Erythroblast (primary cell): ENCODE results near the gene CLK3.

Experiments used
- DNase-seq, 2 experiments: peaks; one replicate each; lab custom pipeline; 2025; lab: John Stamatoyannopoulos, UW
- GATA1 ChIP-seq: IDR thresholded peaks from 2 replicates; pipeline ENCODE4 v1.6.1; 2011; ENCODE audit warnings: low read depth, mild to moderate bottlenecking, control low read depth, low read length, moderate library complexity
- POLR2A ChIP-seq: IDR thresholded peaks from 2 replicates; pipeline ENCODE4 v1.6.1; 2011; ENCODE audit warnings: mild to moderate bottlenecking, low read length

Gene CLK3

DNA sequence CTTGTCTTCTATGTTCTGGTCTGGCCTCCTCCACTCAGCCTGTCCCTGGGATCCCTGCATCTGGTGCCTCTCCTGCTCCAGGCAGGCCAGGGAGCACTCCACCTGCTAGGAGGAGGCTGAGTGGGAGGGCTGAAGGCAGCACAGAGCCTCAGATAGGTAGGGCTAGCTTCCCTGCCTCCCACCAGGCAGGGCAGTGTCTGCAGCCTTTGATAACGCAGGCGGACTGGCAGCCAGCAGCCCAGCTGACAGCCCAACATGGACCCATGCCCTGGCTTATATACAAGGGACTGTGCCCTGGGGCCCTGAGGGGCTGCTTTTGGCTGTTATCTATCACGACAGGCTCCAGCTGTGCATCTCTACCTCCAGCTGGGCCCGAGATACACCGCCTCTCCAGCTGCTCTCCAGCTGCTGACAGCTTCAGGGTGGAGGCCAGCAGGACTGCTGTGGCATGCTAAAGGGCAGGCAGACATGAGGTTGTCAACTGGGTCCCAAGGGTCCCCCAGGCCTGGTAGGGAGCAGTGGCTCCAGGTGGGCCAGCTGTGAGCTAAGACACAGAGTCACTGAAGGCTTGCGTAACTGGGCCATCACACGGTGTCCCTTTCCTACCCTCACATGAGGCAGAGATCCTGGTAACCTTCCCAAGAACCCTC is 5.2 kb upstream of the CLK3 start:
- peak; percentile 99 for TF ChIP-seq GATA1
- TF ChIP-seq POLR2A = peak; percentile 87
- DNase-seq = peak; percentile 99 to 100

DNA sequence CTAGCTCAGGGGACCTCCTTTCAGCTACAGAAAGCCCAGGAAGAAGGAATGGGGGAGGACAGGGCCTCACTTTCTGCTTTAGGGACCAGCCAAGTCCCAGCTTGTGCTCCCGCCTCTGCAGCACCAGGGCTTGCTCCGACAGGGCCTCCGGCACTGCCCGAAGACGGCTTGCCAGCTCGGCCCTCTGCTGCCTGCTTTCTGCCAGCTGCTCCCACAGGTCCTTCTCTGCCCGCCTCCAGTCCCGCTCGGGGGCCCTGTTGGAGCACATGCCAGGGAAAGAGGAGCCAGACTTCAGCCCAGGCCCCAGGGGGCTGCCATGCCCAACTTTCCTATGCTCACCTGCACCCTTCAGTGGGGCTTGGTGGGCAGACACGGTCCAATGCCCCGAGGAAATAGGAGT is 4.3 kb upstream of the CLK3 start:
- DNase-seq = no peak
- TF ChIP-seq POLR2A (no peak), GATA1 (no peak)

DNA sequence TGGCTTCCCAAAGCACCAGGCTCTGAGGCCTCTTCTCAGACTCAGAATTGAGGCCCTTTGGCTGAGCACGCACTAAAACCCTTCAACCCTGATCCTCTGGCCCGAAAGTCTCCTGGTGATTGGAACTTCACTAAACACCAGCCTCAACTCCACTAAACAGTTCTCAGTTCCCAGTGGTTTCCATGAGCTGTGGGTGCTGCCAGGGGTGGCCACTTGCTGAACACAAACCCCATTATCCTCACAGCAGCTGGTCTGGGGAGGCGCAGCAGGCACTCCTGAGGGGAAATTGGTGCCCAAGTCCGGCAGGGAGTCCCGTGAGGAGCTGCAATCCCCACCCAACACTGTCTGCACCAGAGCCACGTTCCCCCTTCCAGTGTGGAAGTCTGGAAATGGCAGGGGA is 3.8 kb upstream of the CLK3 start:
- DNase-seq = peak in 1 of 2 experiments; percentile 37
- TF ChIP-seq GATA1 (no peak), POLR2A (no peak)

DNA sequence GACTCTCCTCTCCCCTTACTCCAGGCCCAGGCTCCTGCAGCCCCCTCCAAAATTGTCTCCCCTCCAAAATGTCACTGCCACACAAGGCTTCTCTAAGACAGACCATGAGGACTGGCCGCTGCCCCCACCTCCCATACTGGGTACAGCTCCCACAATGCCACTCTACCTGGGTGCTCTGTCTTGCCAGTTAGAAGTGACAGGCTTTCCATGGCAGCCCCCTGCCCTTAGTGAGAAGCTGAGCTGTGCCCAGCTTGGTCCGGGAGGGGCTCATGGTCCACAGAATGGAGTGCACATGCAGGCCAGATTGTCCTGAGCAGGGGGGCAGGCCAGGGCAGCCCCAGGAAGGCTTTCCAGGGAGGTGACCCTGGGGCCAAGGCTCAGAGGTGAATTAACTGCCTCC is 3.0 kb upstream of the CLK3 start:
- DNase-seq = no peak
- TF ChIP-seq POLR2A (no peak), GATA1 (no peak)

DNA sequence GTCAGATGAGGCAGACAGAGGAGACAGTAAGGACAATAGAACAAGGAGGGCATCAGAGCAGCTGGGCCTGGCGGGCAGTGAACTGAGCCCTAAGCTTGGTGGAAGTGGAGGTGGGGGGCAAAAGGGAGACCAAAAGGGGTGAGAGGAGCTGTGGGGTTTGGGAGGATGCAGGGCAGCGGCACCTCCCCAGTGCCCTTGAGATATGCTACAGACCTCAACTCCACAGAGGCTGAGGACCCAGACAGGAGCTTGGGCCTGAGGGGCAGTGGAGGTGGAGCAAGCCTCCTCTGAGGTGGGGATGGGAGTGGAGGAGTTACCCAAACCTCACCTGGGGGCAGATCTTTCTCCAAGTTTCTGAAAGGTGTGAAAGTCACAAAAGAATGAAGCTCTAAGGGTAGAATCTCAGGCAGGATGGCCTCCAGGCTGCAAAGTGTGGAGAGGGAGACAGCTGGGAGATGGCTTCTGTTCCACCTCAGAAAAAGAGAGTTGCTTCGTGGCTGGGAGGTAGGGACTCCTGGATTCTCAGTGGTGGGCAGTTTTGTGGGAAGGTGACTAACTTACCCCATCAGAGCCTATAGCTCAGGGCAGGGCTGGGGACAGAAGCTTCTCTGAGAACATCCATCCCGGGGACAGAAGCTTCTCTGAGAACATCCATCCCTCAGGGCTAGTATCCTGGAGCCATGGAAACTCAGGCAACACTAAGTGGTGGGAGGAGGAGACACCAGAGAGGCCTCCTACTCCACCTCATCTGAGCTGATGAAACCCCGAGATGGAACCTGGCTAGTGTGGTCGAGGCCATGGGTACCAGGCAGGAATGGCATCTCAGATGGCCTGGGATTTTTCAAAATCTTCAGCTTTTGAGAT is 2.3 kb upstream of the CLK3 start:
- DNase-seq = peak in 1 of 2 experiments; percentile 52
- no peak for TF ChIP-seq POLR2A
- TF ChIP-seq GATA1 = no peak

DNA sequence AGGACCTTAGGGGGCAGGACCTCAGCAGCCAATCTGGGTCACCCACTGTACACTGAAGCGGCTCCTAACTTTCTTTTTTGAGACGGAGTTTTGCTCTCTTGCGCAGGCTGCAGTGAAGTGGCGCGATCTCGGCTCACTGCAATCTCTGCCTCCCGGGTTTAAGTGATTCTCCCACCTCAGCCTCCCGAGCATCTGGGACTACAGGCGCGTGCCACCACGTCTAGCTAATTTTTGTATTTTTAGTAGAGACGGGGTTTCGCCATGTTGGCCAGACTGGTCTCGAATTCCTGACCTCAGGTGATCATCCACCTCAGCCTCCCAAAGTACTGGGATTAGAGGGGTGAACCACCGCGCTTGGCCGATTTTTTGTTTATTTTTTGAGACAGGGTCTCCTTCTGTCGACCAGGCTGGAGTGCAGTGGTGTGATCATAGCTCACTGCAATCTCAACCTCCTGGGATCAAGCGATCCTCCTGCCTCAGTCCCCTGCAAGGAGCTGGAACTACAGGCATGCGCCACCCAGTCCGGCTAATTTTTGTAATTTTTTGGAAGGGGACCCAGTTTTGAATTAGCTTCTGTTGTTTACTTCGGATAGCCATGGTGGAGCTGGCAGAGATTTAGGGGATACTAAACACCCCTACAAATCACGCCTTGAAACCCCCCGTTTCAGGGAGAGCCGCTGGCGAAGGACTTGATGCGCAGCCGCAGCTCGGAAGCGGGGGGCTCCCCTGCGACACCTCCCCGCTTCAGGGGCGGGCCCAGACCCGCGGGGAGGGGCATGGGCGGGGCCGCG is 1.5 kb upstream of the CLK3 start:
- no peak for DNase-seq
- TF ChIP-seq GATA1 (no peak), POLR2A (no peak)

DNA sequence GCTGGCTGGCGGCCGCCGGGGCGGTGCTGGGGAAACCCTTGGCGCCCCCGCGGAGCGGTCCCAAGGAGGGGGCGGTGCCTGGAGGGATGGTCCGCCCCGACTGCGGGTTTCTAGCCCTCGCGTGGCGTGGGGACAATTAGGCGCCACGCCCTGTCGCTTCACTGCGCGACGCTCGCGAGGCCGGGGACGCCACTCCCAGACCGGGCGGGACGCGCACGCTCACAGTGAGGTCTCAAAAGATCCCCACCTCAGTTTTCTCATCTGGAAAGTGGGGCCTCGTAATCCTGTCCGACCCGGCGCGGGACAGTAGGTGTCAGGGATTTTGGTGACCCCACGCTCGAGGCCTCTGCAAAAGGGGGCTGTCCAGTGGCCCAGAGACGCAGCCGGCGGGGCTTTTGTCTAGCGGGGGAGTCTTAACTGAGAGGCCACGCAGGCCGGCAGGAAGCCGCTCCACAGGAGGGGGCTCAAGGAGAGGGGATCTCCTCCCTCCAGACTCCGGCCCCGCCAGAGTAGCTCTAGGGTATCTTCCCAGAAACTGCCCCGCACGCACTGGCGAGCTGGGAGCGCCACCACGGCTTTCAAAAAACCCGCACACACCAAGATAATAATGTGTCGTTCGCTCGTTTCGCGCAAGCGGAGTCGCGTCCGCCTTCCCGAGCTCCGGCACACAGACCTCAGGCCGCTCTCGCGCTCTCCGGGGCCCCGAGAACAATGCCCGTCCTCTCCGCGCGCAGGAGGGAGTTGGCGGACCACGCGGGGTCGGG is 710 bp upstream of the CLK3 start:
- peak; percentile 88 to 92 for DNase-seq
- no peak for TF ChIP-seq POLR2A
- TF ChIP-seq GATA1 = no peak

DNA sequence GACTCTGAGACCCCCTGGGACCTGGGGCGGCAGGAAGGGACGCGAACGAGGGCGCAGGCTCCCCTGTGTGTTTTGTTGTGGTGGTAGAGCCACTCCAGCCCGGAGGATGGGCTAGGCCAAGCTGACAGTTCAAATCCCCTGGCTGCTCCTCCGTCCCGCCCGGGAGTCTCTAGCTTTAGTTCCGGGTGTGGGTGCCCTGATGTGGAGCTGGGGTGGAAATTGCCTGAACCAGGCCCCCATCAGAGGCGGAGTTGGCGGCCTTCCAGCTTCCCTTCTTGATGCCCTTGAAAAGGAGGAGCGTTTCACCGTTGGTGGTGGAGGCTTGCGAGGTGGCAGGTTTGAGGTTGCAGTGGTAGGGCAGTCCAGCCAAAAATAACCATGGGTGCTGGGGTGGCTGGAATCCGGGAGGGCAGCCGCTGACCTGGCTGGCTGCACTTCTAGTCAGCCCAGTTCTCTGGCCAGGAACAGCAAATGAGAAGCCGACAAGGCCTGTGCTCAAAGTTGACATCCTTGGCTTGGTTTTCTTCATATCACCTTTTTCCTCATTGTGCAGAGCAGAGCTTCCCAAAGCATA is 817 bp downstream of the CLK3 start:
- DNase-seq = peak; percentile 90 to 94
- TF ChIP-seq POLR2A = peak; percentile 67
- no peak for TF ChIP-seq GATA1

DNA sequence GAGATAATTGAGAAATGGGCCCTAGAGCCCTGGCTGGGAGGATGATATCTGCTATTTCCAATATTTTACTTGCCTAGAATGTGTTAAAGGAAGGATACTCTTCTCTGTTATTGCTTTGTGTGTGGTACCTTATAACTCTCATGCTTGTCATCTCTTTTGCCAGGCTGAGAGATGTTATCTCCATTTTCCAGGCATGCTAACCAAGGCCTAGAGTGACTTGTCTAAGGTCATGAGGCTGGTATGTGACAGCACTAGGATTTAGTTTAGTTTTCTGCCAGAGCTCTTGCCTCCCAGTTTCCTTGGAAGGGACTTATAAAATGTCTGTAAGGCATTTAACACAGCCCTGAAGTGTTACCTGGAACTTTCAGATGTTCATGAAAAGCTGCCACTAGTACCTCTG is 1.4 kb downstream of the CLK3 start:
- peak; percentile 68 to 76 for DNase-seq
- no peak for TF ChIP-seq POLR2A

DNA sequence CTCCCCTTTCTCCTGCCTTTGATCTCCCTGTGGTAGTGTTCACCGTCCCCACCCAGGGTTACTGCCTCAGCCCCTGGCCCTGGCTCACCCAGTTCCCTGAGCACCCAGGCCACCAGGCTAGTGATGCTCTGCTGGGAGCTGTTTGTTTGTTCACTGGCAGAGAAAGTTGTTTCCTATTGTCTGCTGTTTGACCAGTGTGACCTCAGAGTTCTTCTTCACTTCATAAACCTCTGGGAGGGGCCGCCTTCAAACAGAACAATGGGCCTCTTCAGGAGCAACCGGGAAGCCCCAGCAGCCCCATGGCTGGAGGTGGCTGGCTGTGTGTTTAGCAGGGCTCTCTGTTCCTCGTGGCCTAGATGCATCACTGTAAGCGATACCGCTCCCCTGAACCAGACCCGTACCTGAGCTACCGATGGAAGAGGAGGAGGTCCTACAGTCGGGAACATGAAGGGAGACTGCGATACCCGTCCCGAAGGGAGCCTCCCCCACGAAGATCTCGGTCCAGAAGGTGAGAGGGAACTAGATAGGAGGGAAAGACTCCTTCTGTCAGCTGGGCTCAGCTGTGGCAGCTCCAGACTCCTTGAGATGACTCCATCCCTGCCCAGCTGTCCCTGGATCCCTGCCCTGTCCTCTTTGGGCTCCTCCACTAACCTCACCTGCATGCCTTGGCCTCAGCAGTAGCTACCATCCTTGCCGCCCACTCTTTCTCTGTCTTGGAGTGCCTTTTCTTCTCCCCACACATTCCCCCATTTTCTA is 3.4 kb downstream of the CLK3 start:
- DNase-seq = no peak
- TF ChIP-seq GATA1 (no peak), POLR2A (no peak)

DNA sequence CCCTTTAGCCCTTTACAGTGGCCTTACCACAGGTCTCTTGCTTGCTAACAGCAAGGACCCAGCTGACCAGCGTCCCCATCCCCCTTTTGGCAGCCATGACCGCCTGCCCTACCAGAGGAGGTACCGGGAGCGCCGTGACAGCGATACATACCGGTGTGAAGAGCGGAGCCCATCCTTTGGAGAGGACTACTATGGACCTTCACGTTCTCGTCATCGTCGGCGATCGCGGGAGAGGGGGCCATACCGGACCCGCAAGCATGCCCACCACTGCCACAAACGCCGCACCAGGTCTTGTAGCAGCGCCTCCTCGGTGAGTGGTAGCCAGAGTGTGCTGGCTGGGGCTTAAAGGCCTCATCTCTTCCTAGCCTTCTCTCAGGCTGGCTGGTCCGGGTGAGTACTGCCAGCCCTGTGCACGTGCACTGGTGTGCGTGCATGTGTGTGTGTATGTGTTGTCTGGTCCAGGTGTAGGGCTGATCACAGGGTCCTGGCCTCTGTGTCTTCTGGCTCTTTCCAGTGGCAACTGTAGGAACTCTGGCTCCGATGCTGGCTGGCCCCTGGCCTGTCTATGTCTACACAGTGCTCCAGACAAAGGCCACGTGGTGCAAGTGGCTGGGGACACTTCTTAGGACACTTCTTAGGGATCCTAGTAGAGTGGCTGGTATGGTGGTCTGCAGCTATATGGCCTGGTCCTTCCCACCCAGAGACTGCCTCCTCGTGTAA is 4.4 kb downstream of the CLK3 start:
- TF ChIP-seq POLR2A (no peak), GATA1 (no peak)
- DNase-seq = no peak
